Right lobe of liver (tissue), 4 donors: Measurements from ENCODE around the gene LSS.

Experiments used
- POLR2A ChIP-seq: fragments of 450-650 bp; IDR thresholded peaks from one replicate; pipeline ENCODE4 v1.6.1; 2017; ENCODE audit warnings: antibody characterized with exemption, mild to moderate bottlenecking
- TF ChIP-seq, protein P1 (sequence below), 4 donors: fragments of 200-600 bp in 3 of 4; fragments of 450-650 bp in 1 of 4; IDR thresholded peaks; one replicate each; pipeline versions ENCODE4 v1.5.1 to v1.8.0; 2016 to 2022; ENCODE audit warnings: antibody characterized with exemption in 4 of 4, mild to moderate bottlenecking in 2 of 4
- donor health status: DM: no; HTN: no; CAD: no.
- donor health status: DM: no; HTN: no; CAD: no.
- donor health status: DM: no; HTN: yes; CAD: no.

DNA sequence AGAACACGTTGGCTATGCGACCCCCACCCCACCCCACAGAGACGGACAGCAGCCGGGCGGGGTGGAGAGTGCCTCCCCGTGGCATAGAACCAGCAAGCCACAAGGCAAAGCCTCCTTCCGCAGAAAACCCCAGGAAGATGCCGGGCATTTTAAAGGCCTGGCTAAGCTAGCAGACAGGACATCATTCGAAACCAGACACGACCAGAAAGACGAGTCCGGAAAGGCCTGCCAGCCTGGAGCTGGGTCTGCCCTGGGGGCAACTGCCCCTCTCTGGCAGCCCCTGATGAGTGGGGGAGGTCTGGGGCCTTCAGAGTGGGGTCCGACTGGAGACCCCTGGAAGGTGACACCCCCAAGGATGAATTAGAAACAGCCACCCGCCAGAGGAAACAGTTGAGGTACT lies 81.7 kb downstream of the LSS start:
- TF ChIP-seq, protein P1, sequence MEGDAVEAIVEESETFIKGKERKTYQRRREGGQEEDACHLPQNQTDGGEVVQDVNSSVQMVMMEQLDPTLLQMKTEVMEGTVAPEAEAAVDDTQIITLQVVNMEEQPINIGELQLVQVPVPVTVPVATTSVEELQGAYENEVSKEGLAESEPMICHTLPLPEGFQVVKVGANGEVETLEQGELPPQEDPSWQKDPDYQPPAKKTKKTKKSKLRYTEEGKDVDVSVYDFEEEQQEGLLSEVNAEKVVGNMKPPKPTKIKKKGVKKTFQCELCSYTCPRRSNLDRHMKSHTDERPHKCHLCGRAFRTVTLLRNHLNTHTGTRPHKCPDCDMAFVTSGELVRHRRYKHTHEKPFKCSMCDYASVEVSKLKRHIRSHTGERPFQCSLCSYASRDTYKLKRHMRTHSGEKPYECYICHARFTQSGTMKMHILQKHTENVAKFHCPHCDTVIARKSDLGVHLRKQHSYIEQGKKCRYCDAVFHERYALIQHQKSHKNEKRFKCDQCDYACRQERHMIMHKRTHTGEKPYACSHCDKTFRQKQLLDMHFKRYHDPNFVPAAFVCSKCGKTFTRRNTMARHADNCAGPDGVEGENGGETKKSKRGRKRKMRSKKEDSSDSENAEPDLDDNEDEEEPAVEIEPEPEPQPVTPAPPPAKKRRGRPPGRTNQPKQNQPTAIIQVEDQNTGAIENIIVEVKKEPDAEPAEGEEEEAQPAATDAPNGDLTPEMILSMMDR (IDR thresholded peaks at IDR 0.05) = no peak
- TF ChIP-seq POLR2A = no peak
